Type B pancreatic cell (in vitro differentiated cells): ENCODE measurements around the gene CAB39. TPM values are rescaled to one million over a fixed set of nuclear protein-coding genes. Genes with fewer than 3 reads are reported as not detected.
"Not testable (repeated sequence)": the region's sequence is repeated elsewhere in the genome, so short reads cannot be mapped to it uniquely, and the experiment has no call there.

Experiments used
- DNase-seq: peaks from one replicate; pipeline ENCODE4 v3.0.0; 2021; ENCODE audit warnings: mixed read lengths; ENCODE audit not compliant: unreplicated experiment; ENCODE audit errors: extremely low spot score
- H3K27ac Mint-ChIP-seq: 2 replicates; pipeline ENCODE4 v1.8.0; 2021; ENCODE audit warnings: mild to moderate bottlenecking, mixed read lengths
- H3K27me3 Mint-ChIP-seq: 2 replicates; pipeline ENCODE4 v1.8.0; 2021; ENCODE audit warnings: mixed read lengths
- H3K36me3 Mint-ChIP-seq: 2 replicates; pipeline ENCODE4 v1.8.0; 2021; ENCODE audit warnings: mixed read lengths
- H3K4me1 Mint-ChIP-seq: one replicate; pipeline ENCODE4 v1.8.0; 2021; ENCODE audit warnings: mixed read lengths; ENCODE audit not compliant: unreplicated experiment
- H3K4me3 Mint-ChIP-seq: 2 replicates; pipeline ENCODE4 v1.8.0; 2021; ENCODE audit warnings: mild to moderate bottlenecking, mixed read lengths
- H3K9me3 Mint-ChIP-seq: 2 replicates; pipeline ENCODE4 v1.8.0; 2021; ENCODE audit warnings: mixed read lengths
- total RNA-seq: library from RNA; stranded (reverse); gene quantifications from 2 replicates; pipeline ENCODE4 v1.2.1, GENCODE V29; 2021; ENCODE audit warnings: low replicate concordance
- TF ChIP-seq, protein P1 (sequence below): fragments of 200-600 bp; sonication (generic); conservative IDR thresholded peaks from 2 replicates; pipeline ENCODE4 v1.5.0; 2021; ENCODE audit warnings: antibody characterized with exemption, mild to moderate bottlenecking

CAB39 gene
- total RNA-seq, 1 donor from 2014 or later, result 49.2 TPM

DNA sequence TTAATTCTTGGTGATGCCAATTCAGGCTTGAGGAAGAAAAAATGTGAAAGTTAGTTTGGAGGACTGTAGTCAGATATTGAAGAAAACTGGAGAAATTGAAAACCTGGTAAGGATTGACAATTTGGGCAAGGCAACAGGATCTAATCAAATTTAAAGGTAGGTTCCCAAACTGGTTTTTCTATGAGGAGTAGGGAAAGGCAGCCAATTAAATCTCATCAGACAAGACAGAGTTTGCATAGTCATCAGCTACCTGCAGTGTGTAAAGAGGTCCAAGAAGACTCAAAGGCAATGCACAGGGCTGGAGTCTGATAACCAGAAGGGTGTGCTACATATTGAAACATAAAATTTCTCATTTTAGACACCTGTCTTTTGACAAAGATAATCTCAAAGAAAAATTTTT is 16.0 kb upstream of the CAB39 start:
- Mint-ChIP-seq H3K27ac (peak overlapping the region; percentile 92), H3K36me3 (no peaks in the 10 kb centered on the region), H3K4me1 (no peaks in the 10 kb centered on the region), H3K9me3 (peaks cover 6% of the 10 kb centered on the region), H3K27me3 (no peaks in the 10 kb centered on the region), H3K4me3 (no peak overlapping the region)
- TF ChIP-seq, protein P1, sequence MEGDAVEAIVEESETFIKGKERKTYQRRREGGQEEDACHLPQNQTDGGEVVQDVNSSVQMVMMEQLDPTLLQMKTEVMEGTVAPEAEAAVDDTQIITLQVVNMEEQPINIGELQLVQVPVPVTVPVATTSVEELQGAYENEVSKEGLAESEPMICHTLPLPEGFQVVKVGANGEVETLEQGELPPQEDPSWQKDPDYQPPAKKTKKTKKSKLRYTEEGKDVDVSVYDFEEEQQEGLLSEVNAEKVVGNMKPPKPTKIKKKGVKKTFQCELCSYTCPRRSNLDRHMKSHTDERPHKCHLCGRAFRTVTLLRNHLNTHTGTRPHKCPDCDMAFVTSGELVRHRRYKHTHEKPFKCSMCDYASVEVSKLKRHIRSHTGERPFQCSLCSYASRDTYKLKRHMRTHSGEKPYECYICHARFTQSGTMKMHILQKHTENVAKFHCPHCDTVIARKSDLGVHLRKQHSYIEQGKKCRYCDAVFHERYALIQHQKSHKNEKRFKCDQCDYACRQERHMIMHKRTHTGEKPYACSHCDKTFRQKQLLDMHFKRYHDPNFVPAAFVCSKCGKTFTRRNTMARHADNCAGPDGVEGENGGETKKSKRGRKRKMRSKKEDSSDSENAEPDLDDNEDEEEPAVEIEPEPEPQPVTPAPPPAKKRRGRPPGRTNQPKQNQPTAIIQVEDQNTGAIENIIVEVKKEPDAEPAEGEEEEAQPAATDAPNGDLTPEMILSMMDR, result no peak
- no peak for DNase-seq

GRCh38 chr2:230697676-230698075 is 15.0 kb upstream of the CAB39 start:
- H3K4me3 Mint-ChIP-seq, result no peak overlapping the region
- H3K9me3 Mint-ChIP-seq, result peaks cover 10% of the 10 kb centered on the region
- H3K4me1 Mint-ChIP-seq, result no peaks in the 10 kb centered on the region
- no peak for DNase-seq
- TF ChIP-seq, protein P1, result no peak
- H3K27ac Mint-ChIP-seq, result no peak overlapping the region
- no peaks in the 10 kb centered on the region for H3K27me3 Mint-ChIP-seq
- H3K36me3 Mint-ChIP-seq, result no peaks in the 10 kb centered on the region

DNA sequence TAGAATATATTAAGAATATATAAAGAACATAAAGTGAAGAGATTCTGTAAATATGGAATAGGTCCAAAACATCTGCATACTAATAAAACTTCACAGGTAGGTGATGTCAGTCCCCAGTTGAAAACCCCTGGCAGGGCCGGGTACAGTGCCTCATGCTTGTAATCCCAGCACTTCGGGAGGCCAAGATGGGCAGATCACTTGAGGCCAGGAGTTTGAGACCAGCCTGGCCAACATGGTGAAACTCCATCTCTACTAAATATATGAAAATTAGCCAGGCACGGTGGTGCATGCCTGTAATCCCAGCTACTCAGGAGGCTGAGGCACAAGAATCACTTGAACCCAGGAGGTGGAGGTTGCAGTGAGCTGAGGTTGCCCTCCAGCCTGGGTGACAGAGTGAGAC is 13.9 kb upstream of the CAB39 start:
- H3K4me1 Mint-ChIP-seq, H3K36me3 Mint-ChIP-seq, H3K27ac Mint-ChIP-seq, H3K4me3 Mint-ChIP-seq, DNase-seq, H3K27me3 Mint-ChIP-seq: not testable (repeated sequence)
- H3K9me3 Mint-ChIP-seq, result peaks cover 10% of the 10 kb centered on the region

DNA sequence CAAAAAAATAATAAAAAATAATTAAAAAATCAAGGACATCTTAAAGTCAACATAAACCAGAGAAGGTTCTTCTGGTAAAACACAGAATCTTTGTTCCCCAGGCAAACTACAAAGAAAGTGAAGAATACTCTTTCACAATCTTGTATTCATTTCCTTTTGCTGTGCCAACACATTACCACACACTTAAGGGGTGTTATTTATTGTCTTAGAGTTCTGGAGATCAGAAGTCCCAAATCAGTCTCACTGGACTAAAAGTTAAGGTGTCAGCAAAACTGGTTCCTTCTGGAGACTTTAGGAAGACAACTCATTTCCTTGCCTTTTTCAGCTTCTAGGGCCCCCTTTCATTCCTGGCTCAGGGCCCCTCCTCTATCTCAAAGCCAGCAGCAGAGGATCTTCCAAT is 12.2 kb upstream of the CAB39 start:
- H3K4me3 Mint-ChIP-seq, result no peak overlapping the region
- H3K4me1 Mint-ChIP-seq, result no peaks in the 10 kb centered on the region
- H3K27me3 Mint-ChIP-seq, result no peaks in the 10 kb centered on the region
- H3K27ac Mint-ChIP-seq, result no peak overlapping the region
- H3K36me3 Mint-ChIP-seq, result no peaks in the 10 kb centered on the region
- TF ChIP-seq, protein P1, result no peak
- H3K9me3 Mint-ChIP-seq, result peaks cover 8% of the 10 kb centered on the region
- no peak for DNase-seq

DNA sequence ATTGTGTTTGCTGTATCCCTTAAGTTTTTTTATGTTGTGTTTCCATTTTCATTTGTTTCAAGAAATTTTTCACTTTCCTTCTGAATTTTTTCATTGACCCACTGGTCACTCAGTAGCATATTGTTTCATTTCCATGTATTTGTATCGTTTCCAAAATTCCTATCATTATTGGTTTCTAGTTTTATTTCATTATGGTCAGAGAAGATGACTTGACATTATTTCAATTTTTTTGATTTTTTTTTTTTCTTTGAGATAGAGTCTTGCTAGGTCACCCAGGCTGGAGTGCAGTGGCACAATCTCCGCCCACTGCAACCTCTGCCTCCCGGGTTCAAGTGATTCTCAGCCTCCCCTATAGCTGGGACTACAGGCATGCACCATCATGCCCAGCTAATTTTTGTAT is 11.3 kb upstream of the CAB39 start:
- Mint-ChIP-seq H3K27ac (no peak overlapping the region), H3K4me3 (no peak overlapping the region), H3K4me1 (no peaks in the 10 kb centered on the region), H3K36me3 (no peaks in the 10 kb centered on the region), H3K9me3 (peaks cover 14% of the 10 kb centered on the region), H3K27me3 (no peaks in the 10 kb centered on the region)
- TF ChIP-seq, protein P1, result no peak
- DNase-seq, result peak; percentile 29

- H3K4me1 Mint-ChIP-seq, DNase-seq, H3K36me3 Mint-ChIP-seq, H3K27ac Mint-ChIP-seq, H3K27me3 Mint-ChIP-seq, H3K4me3 Mint-ChIP-seq: not testable (repeated sequence)
- H3K9me3 Mint-ChIP-seq, result peaks cover 14% of the 10 kb centered on the region
Observed at GRCh38 chr2:230702457-230702856, 10.2 kb upstream of the CAB39 start.

DNA sequence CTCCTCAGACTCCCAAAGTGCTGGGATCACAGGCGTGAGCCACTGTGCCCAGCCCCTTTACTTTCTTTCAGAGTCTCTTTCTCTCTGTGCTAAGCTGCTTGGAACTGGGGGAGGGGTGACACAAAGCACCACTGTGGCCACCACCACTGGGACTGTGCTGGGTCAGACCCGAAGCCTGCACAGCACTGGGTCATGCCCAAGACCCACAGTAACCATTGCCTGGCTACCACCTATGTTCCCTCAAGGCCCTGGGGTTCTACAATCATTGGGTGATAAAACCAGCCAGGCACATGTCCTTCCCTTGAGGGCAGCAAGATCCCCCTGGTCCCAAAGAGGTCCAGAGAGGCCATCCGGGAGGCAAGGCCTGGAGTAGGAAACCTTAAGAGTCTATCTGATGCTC is 9.1 kb upstream of the CAB39 start:
- H3K27me3 Mint-ChIP-seq, result peaks cover 2% of the 10 kb centered on the region

More for the DNA sequence above, 9.1 kb upstream of the CAB39 start:
- Mint-ChIP-seq H3K4me3 (no peak overlapping the region), H3K27ac (no peak overlapping the region), H3K9me3 (peaks cover 14% of the 10 kb centered on the region), H3K4me1 (no peaks in the 10 kb centered on the region), H3K36me3 (no peaks in the 10 kb centered on the region)
- TF ChIP-seq, protein P1, result no peak
- DNase-seq, result no peak
